GM18519 (cell line): ENCODE measurements around the gene OR2A25.

ENCODE experiments used
- ATAC-seq: cut with Tn5 transposase; IDR thresholded peaks from one replicate; pipeline ENCODE4 v1.9.1; 2021; ENCODE audit warnings: mild to moderate bottlenecking, moderate library complexity; ENCODE audit not compliant: unreplicated experiment, low FRiP score

Gene OR2A25

GRCh38 chr7:144069953-144070352, 342 bp downstream of the OR2A25 start:
- ATAC-seq, result no peak

- ATAC-seq, result no peak
These were observed 4.8 kb downstream of the OR2A25 start for GRCh38 chr7:144074374-144074773.

GRCh38 chr7:144085978-144086377, 16.4 kb downstream of the OR2A25 start, which contains the start of gene OR2A12:
Gene OR2A12, plus strand, starts transcription at chr7:144086278. Its CDS starts 8,830 bp downstream, at chr7:144095108.
- no peak for ATAC-seq

GRCh38 chr7:144086730-144087129, 17.1 kb downstream of the OR2A25 start:
- ATAC-seq, result no peak

GRCh38 chr7:144087230-144087629, 17.6 kb downstream of the OR2A25 start:
- no peak for ATAC-seq

- ATAC-seq, result no peak
These were observed 21.1 kb downstream of the OR2A25 start for GRCh38 chr7:144090667-144091066.

- ATAC-seq, result no peak
These were observed 29.2 kb downstream of the OR2A25 start for GRCh38 chr7:144098776-144099175.

- ATAC-seq, result no peak
These were observed 31.0 kb downstream of the OR2A25 start for GRCh38 chr7:144100607-144101006.

- no peak for ATAC-seq
These were observed 32.4 kb downstream of the OR2A25 start for GRCh38 chr7:144102041-144102440.

GRCh38 chr7:144105211-144105610, 35.6 kb downstream of the OR2A25 start:
- ATAC-seq, result no peak

GRCh38 chr7:144109283-144109682, 39.7 kb downstream of the OR2A25 start, which contains the start of gene OR2A2:
Gene OR2A2, plus strand, starts transcription at chr7:144109583. Its CDS starts 0 bp downstream, at chr7:144109583.
- no peak for ATAC-seq

GRCh38 chr7:144110272-144110671, 40.7 kb downstream of the OR2A25 start:
- no peak for ATAC-seq

GRCh38 chr7:144113651-144114050, 44.0 kb downstream of the OR2A25 start:
- no peak for ATAC-seq

- no peak for ATAC-seq
These were observed 48.7 kb downstream of the OR2A25 start for GRCh38 chr7:144118341-144118740.

- ATAC-seq, result no peak
These were observed 53.3 kb downstream of the OR2A25 start, which contains the start of gene OR2A14 for GRCh38 chr7:144122876-144123275. Gene OR2A14, plus strand, starts transcription at chr7:144123176. Its CDS starts 5,937 bp downstream, at chr7:144129113.
